ENCODE data around the gene CCT6A. TPM values are rescaled to one million over a fixed set of nuclear protein-coding genes. Genes with fewer than 3 reads are reported as not detected.
"Not testable (repeated sequence)": the region's sequence is repeated elsewhere in the genome, so short reads cannot be mapped to it uniquely, and the experiment has no call there.

The CCT6A gene, protein sequence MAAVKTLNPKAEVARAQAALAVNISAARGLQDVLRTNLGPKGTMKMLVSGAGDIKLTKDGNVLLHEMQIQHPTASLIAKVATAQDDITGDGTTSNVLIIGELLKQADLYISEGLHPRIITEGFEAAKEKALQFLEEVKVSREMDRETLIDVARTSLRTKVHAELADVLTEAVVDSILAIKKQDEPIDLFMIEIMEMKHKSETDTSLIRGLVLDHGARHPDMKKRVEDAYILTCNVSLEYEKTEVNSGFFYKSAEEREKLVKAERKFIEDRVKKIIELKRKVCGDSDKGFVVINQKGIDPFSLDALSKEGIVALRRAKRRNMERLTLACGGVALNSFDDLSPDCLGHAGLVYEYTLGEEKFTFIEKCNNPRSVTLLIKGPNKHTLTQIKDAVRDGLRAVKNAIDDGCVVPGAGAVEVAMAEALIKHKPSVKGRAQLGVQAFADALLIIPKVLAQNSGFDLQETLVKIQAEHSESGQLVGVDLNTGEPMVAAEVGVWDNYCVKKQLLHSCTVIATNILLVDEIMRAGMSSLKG
- 273 and 299 TPM in 2 replicates for total RNA-seq (2014; rRNA removed; shearing (Covaris generic))

- DNase-seq (ENCODE audit: low read depth) = peak; percentile 99
Measured at GRCh38 chr7:56051339-56052191, at the start of gene CCT6A, which contains the start of gene PSPH. TSS of gene CCT6A (plus strand) at chr7:56051765. CDS start at chr7:56051849, 84 bp downstream. TSS of gene PSPH (minus strand) at chr7:56051444. CDS start at chr7:56021212, 30,232 bp downstream.

- DNase-seq (ENCODE audit: low read depth) = no peak
Measured at GRCh38 chr7:56003749-56004148, 47.8 kb upstream of the CCT6A start.

DNA sequence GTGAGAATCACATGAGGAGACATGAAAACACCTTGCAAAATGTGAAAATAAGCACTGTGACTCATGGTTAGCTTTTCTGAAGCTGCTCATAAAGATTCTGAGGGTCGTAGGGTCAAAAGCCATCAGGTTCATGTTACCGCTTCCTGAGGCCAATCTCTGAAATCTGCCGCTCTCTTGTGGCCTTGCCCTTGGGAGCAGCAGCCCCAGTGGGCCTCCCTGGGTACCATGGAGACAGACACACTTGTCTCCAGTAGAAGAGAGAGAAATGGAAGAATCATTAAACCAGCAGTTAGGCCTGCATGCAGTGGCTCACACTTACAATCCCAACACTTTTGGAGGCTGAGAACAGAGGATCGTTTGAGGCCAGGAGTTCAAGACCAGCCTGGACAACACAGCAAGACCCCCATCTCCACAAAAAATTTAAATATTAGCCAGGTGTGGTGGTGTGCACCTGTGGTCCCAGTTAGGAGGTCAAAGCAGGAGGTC lies 44.4 kb upstream of the CCT6A start:
- peak; percentile 49 for DNase-seq (ENCODE audit: low read depth)

DNA sequence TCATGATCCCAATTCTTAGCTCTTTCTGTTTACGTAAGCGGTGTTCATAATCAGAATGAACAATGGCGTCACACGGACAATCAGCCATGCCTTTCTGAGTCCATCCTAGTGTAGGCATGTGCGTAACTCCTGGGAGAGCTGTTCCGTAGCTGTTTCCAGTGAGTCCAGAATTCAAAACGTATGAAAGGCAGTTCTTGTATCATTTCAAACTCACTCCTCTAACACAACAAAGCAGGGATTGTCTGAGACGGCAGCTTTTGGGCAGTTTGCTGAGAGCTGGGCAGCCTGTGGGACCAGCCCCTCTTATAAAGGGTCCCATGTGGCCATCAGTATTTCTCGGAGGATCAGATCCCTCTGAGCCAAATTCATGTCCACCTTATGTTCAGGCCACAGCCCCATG lies 43.7 kb upstream of the CCT6A start:
- no peak for DNase-seq (ENCODE audit: low read depth)

- DNase-seq (ENCODE audit: low read depth) = no peak
Measured at GRCh38 chr7:56009695-56010094, 41.9 kb upstream of the CCT6A start.

DNA sequence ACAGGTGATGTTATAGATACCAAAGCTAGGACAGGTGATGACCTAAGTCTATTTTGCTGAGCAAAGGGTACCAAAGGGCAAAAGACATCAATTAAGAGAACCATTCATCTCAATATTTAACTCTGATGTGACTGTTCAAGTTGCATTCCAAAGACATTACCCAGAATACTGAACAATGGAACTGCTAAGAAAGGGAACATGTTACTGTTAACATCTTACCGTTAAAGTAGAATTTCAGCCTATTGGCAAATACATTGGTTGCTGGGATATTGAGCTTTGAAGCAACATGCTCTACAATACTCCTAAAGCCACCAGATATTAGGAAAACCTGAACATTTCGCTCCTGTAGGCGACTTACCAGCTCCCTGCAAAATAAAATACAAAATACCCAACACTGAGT lies 34.5 kb upstream of the CCT6A start:
- DNase-seq (ENCODE audit: low read depth) = not testable (repeated sequence)

- no peak for DNase-seq (ENCODE audit: low read depth)
Measured at GRCh38 chr7:56019501-56019900, 32.1 kb upstream of the CCT6A start.

DNA sequence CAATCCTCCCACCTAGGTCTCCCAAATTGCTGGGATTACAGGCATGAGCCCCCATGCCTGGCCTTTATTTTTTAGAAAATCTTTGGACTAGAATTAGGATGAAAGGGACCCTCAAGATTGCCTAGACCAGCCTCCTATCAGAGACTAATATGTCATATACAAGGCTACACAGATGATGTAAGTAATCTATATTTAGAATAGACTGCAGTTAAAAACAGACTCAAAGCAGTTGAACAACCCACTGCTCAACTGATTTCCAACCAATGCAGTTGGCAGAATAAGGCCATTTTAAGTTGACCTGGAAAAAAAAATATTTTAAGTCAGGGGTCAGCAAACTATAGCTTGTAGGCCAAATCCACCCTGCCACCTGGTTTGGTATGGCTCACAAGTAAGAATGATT lies 28.1 kb upstream of the CCT6A start:
- DNase-seq (ENCODE audit: low read depth) = no peak

DNA sequence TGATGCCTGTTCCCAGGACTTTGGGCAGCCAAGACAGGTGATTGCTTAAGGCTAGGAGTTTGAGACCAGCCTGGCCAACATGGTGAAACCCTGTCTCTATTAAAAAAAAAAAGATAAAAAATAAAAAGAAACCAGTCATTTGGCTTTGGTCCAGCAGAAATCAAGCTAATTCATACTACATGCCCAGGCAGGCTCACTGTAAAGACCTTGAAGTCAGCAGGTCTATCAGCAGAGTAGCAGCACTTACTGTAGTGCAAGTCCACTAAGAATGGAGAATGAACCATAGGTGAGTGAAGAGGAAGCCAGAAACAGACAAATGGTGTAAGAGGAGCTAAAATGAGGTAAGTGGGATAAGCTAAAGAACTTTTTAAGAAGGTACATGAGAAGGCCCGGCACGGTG lies 25.0 kb upstream of the CCT6A start:
- DNase-seq (ENCODE audit: low read depth) = no peak

DNA sequence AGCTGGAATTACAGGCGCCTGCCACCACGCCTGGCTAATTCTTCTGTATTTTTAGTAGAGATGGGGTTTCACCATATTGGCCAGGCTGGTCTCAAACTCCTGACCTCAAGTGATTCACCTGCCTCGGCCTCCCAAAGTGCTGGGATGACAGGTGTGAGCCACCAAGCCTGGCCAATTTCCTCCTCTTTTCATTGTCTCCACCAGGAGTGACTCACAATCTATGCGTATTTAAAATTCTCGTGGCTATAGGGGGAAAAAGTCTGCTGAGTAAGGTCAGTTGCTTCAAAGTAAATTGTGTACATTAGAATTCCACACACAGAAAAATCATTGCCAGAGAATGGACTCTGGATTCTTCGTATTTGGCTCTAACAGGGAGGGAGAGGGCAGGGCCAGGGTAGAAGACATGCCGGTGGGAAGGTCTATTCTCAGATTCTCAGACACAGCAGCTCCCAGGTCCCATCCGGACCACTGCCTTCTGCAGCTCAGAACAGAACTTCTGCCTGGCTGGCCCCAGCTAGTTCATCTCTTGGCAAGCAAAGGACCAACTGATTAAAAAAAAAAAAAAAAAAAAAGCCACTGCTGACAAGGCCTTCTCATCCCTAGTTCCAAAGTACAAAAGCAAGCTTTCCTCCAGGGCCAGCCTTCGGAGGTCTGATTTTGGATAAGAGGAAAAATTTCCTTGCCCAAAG lies 22.5 kb upstream of the CCT6A start:
- DNase-seq (ENCODE audit: low read depth) = no peak

DNA sequence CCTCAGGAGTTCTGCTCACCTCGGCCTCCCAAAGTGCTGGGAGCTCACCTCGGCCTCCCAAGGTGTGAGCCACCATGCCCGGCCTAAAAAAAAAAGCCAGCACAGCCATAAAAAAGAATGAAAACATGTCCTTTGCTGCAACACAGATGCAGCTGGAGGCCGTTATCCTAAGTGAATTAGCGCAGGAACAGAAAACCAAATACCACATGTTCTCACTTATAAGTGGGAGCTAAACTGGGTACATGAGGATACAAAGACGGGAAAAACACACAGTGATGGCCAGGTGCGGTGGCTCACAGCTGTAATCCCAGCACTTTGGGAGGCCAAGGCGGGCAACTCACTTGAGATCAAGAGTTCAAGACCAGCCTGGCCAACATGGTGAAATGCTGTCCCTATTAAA lies 21.2 kb upstream of the CCT6A start:
- no peak for DNase-seq (ENCODE audit: low read depth)

GRCh38 chr7:56031556-56031955 lies 20.0 kb upstream of the CCT6A start:
- DNase-seq (ENCODE audit: low read depth) = not testable (repeated sequence)

GRCh38 chr7:56032578-56032977 lies 19.0 kb upstream of the CCT6A start:
- DNase-seq (ENCODE audit: low read depth) = not testable (repeated sequence)

DNA sequence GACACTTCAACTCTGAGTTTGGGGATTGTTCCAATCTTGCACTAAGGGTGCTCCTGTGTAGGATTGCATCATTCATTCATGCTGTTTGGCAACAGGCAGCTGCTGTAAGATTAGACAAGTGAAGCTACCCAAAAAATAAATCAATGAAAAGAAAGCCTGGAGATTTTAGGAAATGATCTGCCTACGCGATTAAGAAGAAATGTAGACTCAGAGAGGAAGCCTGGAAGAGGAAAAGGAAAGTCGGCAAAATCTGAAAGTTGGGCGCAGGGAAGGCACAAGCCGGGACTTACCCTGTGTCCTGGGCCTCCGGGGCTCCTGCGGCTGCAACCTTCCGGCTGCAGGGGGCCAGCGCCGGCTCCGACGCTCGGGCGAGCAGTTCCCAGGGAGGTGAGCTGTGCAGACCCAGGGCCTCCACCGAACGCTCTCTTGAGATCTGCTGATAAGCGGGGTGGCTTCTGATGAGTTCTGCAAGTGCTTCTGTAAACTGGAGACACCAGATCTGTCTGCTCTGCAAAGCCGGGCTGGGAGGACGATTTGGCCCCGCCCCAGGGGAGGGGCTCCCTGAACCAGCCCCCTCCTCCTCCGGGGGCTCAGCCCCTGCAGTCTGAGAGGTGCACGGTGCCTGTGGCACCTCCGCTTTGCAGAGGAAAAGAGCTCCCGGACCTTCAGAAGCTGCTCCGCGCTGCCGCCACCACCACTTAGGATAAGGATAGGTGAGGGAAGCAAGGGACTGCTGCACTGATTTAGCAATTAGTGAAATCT lies 17.7 kb upstream of the CCT6A start:
- no peak for DNase-seq (ENCODE audit: low read depth)

GRCh38 chr7:56040730-56041129 lies 10.8 kb upstream of the CCT6A start:
- DNase-seq (ENCODE audit: low read depth) = no peak

DNA sequence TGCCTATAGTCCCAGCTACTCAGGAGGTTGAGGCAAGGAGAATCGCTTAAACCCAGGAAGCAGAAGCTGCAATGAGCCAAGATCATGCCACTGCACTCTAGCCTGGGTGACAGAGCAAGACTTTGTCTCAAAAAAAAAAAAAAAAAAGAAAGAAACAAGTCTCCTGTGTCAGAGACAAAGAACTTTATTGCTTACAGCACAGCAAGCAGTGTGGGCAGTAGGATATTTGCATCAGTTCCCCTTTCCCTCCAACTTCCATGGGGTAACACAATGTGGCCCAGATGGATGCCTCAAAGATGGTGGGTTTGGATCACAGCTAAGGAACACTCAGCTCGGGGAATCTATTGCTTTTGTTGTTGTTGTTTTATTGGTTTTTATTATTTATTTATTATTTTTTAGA lies 5.8 kb upstream of the CCT6A start:
- not testable (repeated sequence) for DNase-seq (ENCODE audit: low read depth)

DNA sequence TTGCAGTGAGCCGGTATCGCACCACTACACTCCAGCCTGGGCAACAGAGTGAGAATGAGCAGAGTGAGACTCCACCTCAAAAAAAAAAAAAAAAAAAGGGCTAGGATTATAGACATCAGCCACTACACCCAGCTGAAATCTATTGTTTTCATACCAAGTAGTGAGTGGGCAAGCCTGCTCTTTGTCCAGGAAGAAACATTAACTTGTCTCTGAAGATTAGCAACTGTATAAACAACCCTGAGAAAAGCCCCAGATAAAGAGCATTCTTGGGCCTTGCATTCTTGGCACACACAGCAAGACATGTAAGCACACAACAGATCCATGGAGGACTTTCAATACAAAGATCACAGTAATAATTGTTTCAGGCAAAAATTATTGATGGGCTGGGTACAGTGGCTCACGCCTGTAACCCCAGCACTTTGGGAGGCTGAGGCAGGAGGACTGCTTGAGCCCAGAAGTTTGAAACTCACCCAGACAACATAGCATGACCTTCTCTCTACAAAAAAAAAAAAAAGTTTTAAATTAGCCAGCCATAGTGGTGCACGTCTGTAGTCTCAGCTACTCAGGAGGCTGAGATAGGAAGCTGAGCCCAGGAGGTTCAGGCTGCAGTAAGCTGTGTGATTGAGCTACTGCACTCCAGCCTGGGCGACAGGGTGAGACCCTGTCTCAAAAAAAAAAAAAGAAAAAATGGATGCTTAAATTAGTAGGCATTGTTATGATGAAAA lies 4.7 kb upstream of the CCT6A start:
- DNase-seq (ENCODE audit: low read depth) = peak; percentile 39

DNA sequence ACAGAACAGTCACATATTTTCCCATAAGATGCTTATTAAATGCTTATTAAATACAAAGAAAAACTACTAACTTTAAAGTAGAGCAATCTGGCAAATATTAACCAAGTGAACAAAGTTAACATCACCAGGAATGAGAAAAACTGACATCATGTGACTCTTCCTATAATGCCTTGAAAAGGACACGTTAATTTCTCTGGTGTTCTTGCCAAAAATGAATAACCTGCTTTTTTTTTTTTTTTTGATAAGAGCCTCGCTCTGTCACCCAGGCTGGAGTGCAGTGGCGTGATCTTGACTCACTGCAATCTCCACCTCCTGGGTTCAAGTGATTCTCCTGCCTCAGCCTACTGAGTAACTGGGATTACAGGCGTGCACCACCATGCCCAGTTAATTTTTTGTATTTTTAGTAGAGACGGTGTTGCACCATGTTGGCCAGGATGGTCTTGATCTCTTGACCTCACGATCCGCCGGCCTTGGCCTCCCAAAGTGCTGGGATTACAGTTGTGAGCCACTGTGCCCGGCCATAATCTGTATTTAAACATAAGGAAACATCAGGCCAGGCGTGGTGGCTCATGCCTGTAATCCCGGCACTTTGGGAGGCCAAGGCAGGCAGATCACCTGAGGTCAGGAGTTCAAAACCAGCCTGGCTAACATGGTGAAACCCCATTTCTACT lies 4.0 kb upstream of the CCT6A start:
- not testable (repeated sequence) for DNase-seq (ENCODE audit: low read depth)

- DNase-seq (ENCODE audit: low read depth) = no peak
Measured at GRCh38 chr7:56048245-56048644, 3.3 kb upstream of the CCT6A start.

DNA sequence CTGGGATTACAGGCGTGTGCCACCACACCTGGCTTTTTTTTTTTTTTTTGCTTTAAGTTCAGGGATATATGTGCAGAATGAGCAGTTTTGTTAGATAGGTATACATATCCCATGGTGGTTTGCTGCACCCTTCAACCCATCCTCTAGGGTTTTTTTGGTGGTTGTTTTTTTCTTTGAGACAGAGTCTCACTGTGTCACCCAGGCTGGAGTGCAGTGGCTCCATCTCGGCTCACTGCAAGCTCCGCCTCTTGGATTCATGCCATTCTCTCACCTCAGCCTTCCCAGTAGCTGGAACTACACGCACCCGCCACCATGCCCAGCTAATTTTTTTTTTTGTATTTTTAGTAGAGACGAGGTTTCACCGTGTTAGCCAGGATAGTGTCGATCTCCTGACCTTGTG lies 2.8 kb upstream of the CCT6A start:
- peak; percentile 18 for DNase-seq (ENCODE audit: low read depth)
